DOHH2 (cell line): ENCODE measurements around the gene SLC49A4.

ENCODE experiments used
- H3F3A ChIP-seq: fragments of 200-600 bp; sonication (generic), shearing (Covaris generic); 2 replicates; pipeline ENCODE4 v1.6.0; 2016; ENCODE audit warnings: antibody characterized with exemption, mild to moderate bottlenecking; ENCODE audit not compliant: control insufficient read depth, insufficient read depth
- H3K27ac ChIP-seq: fragments of 200-600 bp; sonication (generic); 2 replicates; pipeline ENCODE4 v1.5.1; 2014; ENCODE audit warnings: low read depth, mild to moderate bottlenecking, low read length, moderate library complexity
- H3K27me3 ChIP-seq: fragments of 200-600 bp; sonication (generic); 2 replicates; pipeline ENCODE4 v1.6.1; 2014; ENCODE audit warnings: mild to moderate bottlenecking, low read length, mixed read lengths; ENCODE audit not compliant: control insufficient read depth
- H3K36me3 ChIP-seq: fragments of 200-600 bp; sonication (generic); 2 replicates; pipeline ENCODE4 v1.6.1; 2014; ENCODE audit warnings: mild to moderate bottlenecking, low read length, moderate library complexity, mixed read lengths; ENCODE audit not compliant: control insufficient read depth
- H3K4me1 ChIP-seq: fragments of 200-600 bp; sonication (generic); 2 replicates; pipeline ENCODE4 v1.6.1; 2014; ENCODE audit warnings: mild to moderate bottlenecking, low read length, mixed read lengths; ENCODE audit not compliant: control insufficient read depth
- H3K4me2 ChIP-seq: fragments of 200-600 bp; sonication (generic); 2 replicates; pipeline ENCODE4 v1.6.0; 2014; ENCODE audit warnings: mild to moderate bottlenecking, low read length, moderate library complexity
- H3K4me3 ChIP-seq: fragments of 200-600 bp; sonication (generic); 2 replicates; pipeline ENCODE4 v1.5.1; 2014; ENCODE audit warnings: mild to moderate bottlenecking, low read length, mixed read lengths
- H3K79me2 ChIP-seq: fragments of 200-600 bp; sonication (generic); 2 replicates; pipeline ENCODE4 v1.6.1; 2014; ENCODE audit warnings: mild to moderate bottlenecking, low read length, mixed read lengths; ENCODE audit not compliant: control insufficient read depth
- H3K9me2 ChIP-seq: fragments of 200-600 bp; sonication (generic); replicated peaks from 2 replicates; pipeline ENCODE4 v1.6.1; 2014; ENCODE audit warnings: mild to moderate bottlenecking, low read length, mixed read lengths; ENCODE audit not compliant: control insufficient read depth
- H3K9me3 ChIP-seq: fragments of 200-600 bp; sonication (generic); 2 replicates; pipeline ENCODE4 v1.6.1; 2014; ENCODE audit warnings: antibody characterized with exemption, low read length, mixed read lengths; ENCODE audit not compliant: control insufficient read depth, insufficient read depth
- H4K20me1 ChIP-seq: fragments of 200-600 bp; sonication (generic); 2 replicates; pipeline ENCODE4 v1.6.0; 2014; ENCODE audit warnings: low read depth, mild to moderate bottlenecking, antibody characterized with exemption, low read length, moderate library complexity; ENCODE audit not compliant: control insufficient read depth, insufficient read depth
- EZH2phosphoT487 ChIP-seq: fragments of 200-600 bp; sonication (generic); IDR thresholded peaks from 2 replicates; pipeline ENCODE4 v1.6.1; 2017; ENCODE audit warnings: borderline replicate concordance, mild to moderate bottlenecking, antibody characterized with exemption, low read length, moderate library complexity, mixed read lengths
- TF ChIP-seq, protein P1 (sequence below): fragments of 200-600 bp; sonication (generic); IDR thresholded peaks from one replicate; pipeline ENCODE4 v1.5.1; 2014; ENCODE audit warnings: antibody characterized with exemption, mild to moderate bottlenecking, low read depth, low read length; ENCODE audit not compliant: poor library complexity, severe bottlenecking

The SLC49A4 gene

DNA sequence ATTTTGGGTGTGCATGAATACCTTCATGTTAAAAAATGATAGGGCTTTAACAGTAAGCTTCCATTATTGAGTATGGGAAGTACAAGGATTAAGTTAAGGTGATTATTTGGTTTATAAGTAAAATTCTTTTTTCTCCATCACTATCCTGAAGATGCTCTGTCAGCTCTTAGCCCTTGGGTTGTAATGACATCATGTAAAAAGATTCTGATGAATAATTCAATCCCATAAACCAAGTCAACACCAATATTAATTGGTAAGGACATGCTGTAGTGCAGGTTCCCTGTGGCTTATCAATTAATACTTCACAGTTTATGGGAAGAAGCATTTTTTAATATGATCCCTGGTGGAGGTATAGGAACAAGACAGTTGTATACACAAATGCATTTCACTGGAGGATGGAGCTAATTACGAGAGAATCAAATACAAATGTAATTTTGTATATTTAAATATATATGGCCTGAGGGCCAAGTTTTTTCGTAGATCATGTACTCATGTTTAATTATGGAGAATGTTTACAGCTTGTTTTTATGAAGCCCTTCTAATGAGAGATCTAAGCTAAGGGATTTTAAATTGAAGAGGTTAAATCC is 87.6 kb downstream of the SLC49A4 start:
- Histone ChIP-seq H3K79me2 (no peaks in the 10 kb centered on the region), H3K9me3 (no peaks in the 10 kb centered on the region), H3K4me2 (no peak overlapping the region), H4K20me1 (no peaks in the 10 kb centered on the region), H3K27me3 (no peaks in the 10 kb centered on the region), H3K4me3 (no peak overlapping the region), H3K9me2 (no peaks in the 10 kb centered on the region), H3K27ac (no peak overlapping the region), H3F3A (no peaks in the 10 kb centered on the region), H3K4me1 (peaks cover 6% of the 10 kb centered on the region; the same call in 1 of the 2 replicates), H3K36me3 (no peaks in the 10 kb centered on the region)
- TF ChIP-seq, protein P1, sequence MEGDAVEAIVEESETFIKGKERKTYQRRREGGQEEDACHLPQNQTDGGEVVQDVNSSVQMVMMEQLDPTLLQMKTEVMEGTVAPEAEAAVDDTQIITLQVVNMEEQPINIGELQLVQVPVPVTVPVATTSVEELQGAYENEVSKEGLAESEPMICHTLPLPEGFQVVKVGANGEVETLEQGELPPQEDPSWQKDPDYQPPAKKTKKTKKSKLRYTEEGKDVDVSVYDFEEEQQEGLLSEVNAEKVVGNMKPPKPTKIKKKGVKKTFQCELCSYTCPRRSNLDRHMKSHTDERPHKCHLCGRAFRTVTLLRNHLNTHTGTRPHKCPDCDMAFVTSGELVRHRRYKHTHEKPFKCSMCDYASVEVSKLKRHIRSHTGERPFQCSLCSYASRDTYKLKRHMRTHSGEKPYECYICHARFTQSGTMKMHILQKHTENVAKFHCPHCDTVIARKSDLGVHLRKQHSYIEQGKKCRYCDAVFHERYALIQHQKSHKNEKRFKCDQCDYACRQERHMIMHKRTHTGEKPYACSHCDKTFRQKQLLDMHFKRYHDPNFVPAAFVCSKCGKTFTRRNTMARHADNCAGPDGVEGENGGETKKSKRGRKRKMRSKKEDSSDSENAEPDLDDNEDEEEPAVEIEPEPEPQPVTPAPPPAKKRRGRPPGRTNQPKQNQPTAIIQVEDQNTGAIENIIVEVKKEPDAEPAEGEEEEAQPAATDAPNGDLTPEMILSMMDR: no peak
- no peak for TF ChIP-seq EZH2phosphoT487

DNA sequence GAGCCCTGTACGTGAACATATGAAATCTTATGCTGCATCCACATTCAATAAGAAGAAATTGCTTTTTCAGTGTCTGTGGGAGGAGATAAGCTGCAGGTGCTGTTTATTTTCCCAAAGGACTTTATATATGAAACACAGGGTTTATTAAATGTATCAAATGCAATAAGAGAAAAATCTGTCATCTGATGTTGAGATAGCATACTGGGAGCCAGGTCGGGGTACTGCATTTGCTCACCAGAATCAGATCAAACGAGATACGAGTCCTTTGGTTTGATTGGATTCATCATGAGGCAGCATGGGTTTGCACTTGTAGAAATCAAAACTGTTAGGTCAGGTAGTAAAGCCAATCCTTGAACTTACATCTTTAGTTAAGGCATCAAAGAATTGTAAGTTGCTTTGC is 91.4 kb downstream of the SLC49A4 start:
- Histone ChIP-seq H3K9me2 (no peaks in the 10 kb centered on the region), H3K36me3 (no peaks in the 10 kb centered on the region), H3K9me3 (no peaks in the 10 kb centered on the region), H3F3A (no peaks in the 10 kb centered on the region), H3K4me3 (no peak overlapping the region), H3K27me3 (no peaks in the 10 kb centered on the region), H4K20me1 (no peaks in the 10 kb centered on the region), H3K4me1 (peaks cover 12% of the 10 kb centered on the region), H3K4me2 (no peak overlapping the region), H3K27ac (no peak overlapping the region), H3K79me2 (no peaks in the 10 kb centered on the region)
- TF ChIP-seq EZH2phosphoT487: no peak
- TF ChIP-seq, protein P1: no peak

DNA sequence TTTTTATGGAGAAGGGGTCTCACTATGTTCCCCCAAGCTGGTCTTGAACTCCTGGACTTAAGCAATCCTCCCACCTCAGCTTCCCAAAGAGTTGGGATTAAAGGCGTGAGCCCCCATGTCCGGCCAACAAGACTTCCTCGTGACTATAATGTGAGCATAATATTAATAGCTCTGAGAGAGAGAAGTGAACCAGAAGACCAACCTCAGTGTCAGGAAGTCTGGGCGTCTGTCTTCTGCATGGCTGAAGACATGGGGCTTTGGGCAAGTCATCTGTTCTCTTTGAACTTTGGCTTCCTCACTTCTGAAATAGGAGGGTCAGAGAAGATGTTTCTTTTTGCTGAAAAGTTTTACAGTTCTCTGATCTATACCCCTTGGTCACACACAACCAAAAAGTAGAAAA is 92.1 kb downstream of the SLC49A4 start:
- TF ChIP-seq, protein P1: no peak
- no peak for TF ChIP-seq EZH2phosphoT487
- Histone ChIP-seq H3K9me2 (no peaks in the 10 kb centered on the region), H3K36me3 (no peaks in the 10 kb centered on the region), H3K9me3 (no peaks in the 10 kb centered on the region), H3K79me2 (no peaks in the 10 kb centered on the region), H3K4me2 (no peak overlapping the region), H3K27me3 (no peaks in the 10 kb centered on the region), H3K4me3 (no peak overlapping the region), H3K27ac (no peak overlapping the region), H4K20me1 (no peaks in the 10 kb centered on the region), H3K4me1 (peaks cover 12% of the 10 kb centered on the region), H3F3A (no peaks in the 10 kb centered on the region)
